D721Med (cell line): ENCODE measurements around the gene KRTAP6-1.

Experiments used
- DNase-seq: peaks from one replicate; pipeline ENCODE4 v3.0.0; 2011; ENCODE audit warnings: low spot score; ENCODE audit not compliant: insufficient read length
- FAIRE-seq: peaks from 2 replicates; lab custom pipeline; 2011; peaks lifted over from hg19 to GRCh38; lab: Jason Lieb, UNC
- CTCF ChIP-seq: IDR thresholded peaks from 2 replicates; pipeline ENCODE4 v1.5.1; 2012; ENCODE audit warnings: mild to moderate bottlenecking, control low read depth; ENCODE audit not compliant: insufficient read depth; ENCODE audit errors: missing control alignments

KRTAP6-1 gene

GRCh38 chr21:30628109-30628508 is 14.4 kb upstream of the KRTAP6-1 start:
- FAIRE-seq (no peak), DNase-seq (no peak)
- no peak for TF ChIP-seq CTCF

- TF ChIP-seq CTCF: no peak
- no peak for FAIRE-seq
- no peak for DNase-seq
Observed at GRCh38 chr21:30625449-30626165, 11.9 kb upstream of the KRTAP6-1 start.

GRCh38 chr21:30623362-30623761 is 9.6 kb upstream of the KRTAP6-1 start:
- TF ChIP-seq CTCF: no peak
- no peak for FAIRE-seq
- DNase-seq: no peak

GRCh38 chr21:30620522-30620921 is 6.8 kb upstream of the KRTAP6-1 start, which contains the start of gene KRTAP20-4:
TSS of gene KRTAP20-4 (plus strand) at chr21:30620627.
- DNase-seq (no peak), FAIRE-seq (no peak)
- TF ChIP-seq CTCF: no peak

GRCh38 chr21:30620080-30620479 is 6.3 kb upstream of the KRTAP6-1 start:
- TF ChIP-seq CTCF: no peak
- FAIRE-seq (no peak), DNase-seq (no peak)

- TF ChIP-seq CTCF: no peak
- no peak for DNase-seq
- FAIRE-seq: no peak
Observed at GRCh38 chr21:30616125-30616524, 2.4 kb upstream of the KRTAP6-1 start, which contains the start of gene KRTAP20-1. TSS of gene KRTAP20-1 (plus strand) at chr21:30616425. CDS start at chr21:30616455, 30 bp downstream.

- TF ChIP-seq CTCF: no peak
- no peak for FAIRE-seq
- DNase-seq: no peak
Observed at GRCh38 chr21:30615199-30615598, 1.5 kb upstream of the KRTAP6-1 start.
